Esophagus squamous epithelium (tissue), 4 donors: Measurements from ENCODE around the gene ICE2.

Experiments used
- POLR2A ChIP-seq, 4 donors: fragments of 450-650 bp; IDR thresholded peaks; one replicate each; pipeline ENCODE4 v1.6.1; 2017; ENCODE audit warnings: antibody characterized with exemption in 4 of 4, mild to moderate bottlenecking in 4 of 4, moderate library complexity in 3 of 4
- TF ChIP-seq, protein P1 (sequence below), 6 experiments: fragments of 450-650 bp in 4 of 6; fragments of 200-600 bp in 2 of 6; sonication (generic) in 2 of 6; IDR thresholded peaks; one replicate each; pipeline ENCODE4 v1.5.1; 2016 to 2019; ENCODE audit warnings: antibody characterized with exemption in 6 of 6, mild to moderate bottlenecking in 4 of 6, moderate library complexity in 4 of 6

DNA sequence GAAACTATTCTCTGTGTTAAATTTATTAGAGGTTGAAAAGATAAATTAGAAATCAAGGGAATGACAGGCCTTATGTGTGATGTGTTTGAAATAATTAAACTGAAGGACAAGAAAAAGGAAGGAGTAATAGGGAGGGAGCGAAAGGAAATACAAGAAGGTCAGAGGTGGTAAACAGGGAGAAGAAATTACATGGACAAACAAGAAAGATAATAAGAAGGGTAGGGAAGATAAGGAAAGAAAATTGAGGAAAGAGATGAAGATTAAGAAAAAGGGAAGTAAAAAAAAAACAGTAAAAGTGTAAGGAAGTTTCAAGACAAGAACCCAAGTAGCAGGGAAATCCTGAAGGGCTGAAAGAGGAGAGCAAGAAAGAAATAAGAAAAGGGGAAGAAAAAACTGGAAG lies 54.9 kb downstream of the ICE2 start:
- TF ChIP-seq POLR2A (IDR thresholded peaks at IDR 0.05), result no peak
- TF ChIP-seq, protein P1, sequence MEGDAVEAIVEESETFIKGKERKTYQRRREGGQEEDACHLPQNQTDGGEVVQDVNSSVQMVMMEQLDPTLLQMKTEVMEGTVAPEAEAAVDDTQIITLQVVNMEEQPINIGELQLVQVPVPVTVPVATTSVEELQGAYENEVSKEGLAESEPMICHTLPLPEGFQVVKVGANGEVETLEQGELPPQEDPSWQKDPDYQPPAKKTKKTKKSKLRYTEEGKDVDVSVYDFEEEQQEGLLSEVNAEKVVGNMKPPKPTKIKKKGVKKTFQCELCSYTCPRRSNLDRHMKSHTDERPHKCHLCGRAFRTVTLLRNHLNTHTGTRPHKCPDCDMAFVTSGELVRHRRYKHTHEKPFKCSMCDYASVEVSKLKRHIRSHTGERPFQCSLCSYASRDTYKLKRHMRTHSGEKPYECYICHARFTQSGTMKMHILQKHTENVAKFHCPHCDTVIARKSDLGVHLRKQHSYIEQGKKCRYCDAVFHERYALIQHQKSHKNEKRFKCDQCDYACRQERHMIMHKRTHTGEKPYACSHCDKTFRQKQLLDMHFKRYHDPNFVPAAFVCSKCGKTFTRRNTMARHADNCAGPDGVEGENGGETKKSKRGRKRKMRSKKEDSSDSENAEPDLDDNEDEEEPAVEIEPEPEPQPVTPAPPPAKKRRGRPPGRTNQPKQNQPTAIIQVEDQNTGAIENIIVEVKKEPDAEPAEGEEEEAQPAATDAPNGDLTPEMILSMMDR (IDR thresholded peaks at IDR 0.05), result no peak
